Adrenal gland (tissue), 12 donors: ENCODE measurements around the gene PCID2. TPM values are rescaled to one million over a fixed set of nuclear protein-coding genes. Genes with fewer than 3 reads are reported as not detected.

ENCODE experiments used
- DNase-seq, 7 donors: peaks; one replicate each; pipeline ENCODE4 v3.0.0-alpha.2; 2019 to 2020
- H3K27ac ChIP-seq, 5 donors: fragments of 200-600 bp; sonication (generic) in 4 of 5; 1 replicate in 3 of 5; 2 replicates in 2 of 5; pipeline versions ENCODE4 v1.5.1 to v1.8.0; 2016 to 2020; ENCODE audit warnings: mild to moderate bottlenecking in 1 of 5
- H3K27me3 ChIP-seq: fragments of 200-600 bp; 2 replicates; pipeline ENCODE4 v1.8.0; 2021
- H3K36me3 ChIP-seq, 2 donors: fragments of 200-600 bp; replicated peaks in 1 of 2; 1 replicate in 1 of 2; 2 replicates in 1 of 2; pipeline versions ENCODE4 v1.5.1 to v1.8.0; 2018 to 2022
- H3K4me1 ChIP-seq, 2 donors: fragments of 200-600 bp; replicated peaks in 1 of 2; 1 replicate in 1 of 2; 2 replicates in 1 of 2; pipeline versions ENCODE4 v1.5.1 to v1.8.0; 2018 to 2021
- H3K4me3 ChIP-seq, 4 donors: fragments of 200-600 bp; sonication (generic) in 3 of 4; one replicate each; pipeline ENCODE4 v1.5.1; 2016 to 2018
- H3K9me3 ChIP-seq, 3 donors: fragments of 200-600 bp; sonication (generic) in 1 of 3; replicated peaks in 1 of 3; 1 replicate in 2 of 3; 2 replicates in 1 of 3; pipeline versions ENCODE4 v1.5.1 to v1.8.0; 2016 to 2021
- CTCF ChIP-seq, 6 experiments: fragments of 450-650 bp in 4 of 6; fragments of 200-600 bp in 2 of 6; sonication (generic) in 1 of 6; IDR thresholded peaks; 1 replicate in 5 of 6; 2 replicates in 1 of 6; pipeline versions ENCODE4 v1.5.1 to v1.8.0; 2016 to 2021; ENCODE audit warnings: antibody characterized with exemption in 6 of 6, mild to moderate bottlenecking in 2 of 6, moderate library complexity in 1 of 6
- POLR2A ChIP-seq, 2 donors: fragments of 450-650 bp; IDR thresholded peaks; one replicate each; pipeline ENCODE4 v1.6.1; 2017; ENCODE audit warnings: antibody characterized with exemption in 2 of 2, mild to moderate bottlenecking in 2 of 2, moderate library complexity in 1 of 2
- WGBS, 4 donors: extraction: QIAGEN DNeasy Blood & Tissue Kit in 2 of 4; methylation state at CpG; one replicate each; pipeline versions ENCODE4 v1.1.5 to v1.1.7; 2013 to 2017; 5-methylcytosine and 5-hydroxymethylcytosine counted together
- intact Hi-C, 2 donors: fragments of 100-400 bp; cut with DNase I; formaldehyde crosslinking; loops; one replicate each; pipeline versions ENCODE4 v1.14.1 to v1.15.0; 2022 to 2023
- polyA plus RNA-seq, 3 donors: library from polyadenylated mRNA; stranded (reverse); fragments of 200-250 nt in 2 of 3; fragments of 350-450 nt in 1 of 3; fragmentation: Illumina TruSeq in 1 of 3; extraction: RNeasy Lipid Tissue Mini Kit (QIAGEN cat#74804) in 1 of 3; gene quantifications; one replicate each; pipeline ENCODE4 v1.2.3, GENCODE V29; 2013 to 2014
- total RNA-seq, 9 donors: library from RNA; depleted of rRNA in 4 of 9; stranded (reverse); fragments of >200 nt in 4 of 9; fragments of 120-200 nt in 1 of 9; fragmentation: NEBNext Ultra II Directional in 1 of 9; extraction: Animal tissue kit (Norgen Biotek cat#: 25700) in 1 of 9; gene quantifications; one replicate each; pipeline versions ENCODE4 v1.1.0 to v1.2.4, GENCODE V29; 2013 to 2023
- donor health status: healthy with polysubstance abuse.
- donor health status: Bipolar disorder and iron deficiency.
- donor health status: DM: yes; HTN: yes; CAD: no.
- donor health status: DM: no; HTN: no; CAD: no.
- donor health status: DM: no; HTN: no; CAD: no.
- donor health status: DM: yes; HTN: yes; CAD: no.

The PCID2 gene
- total and polyA plus RNA-seq, 12 donors, result 26.4 to 87.2 (median 45.3) TPM

GRCh38 chr13:113231306-113232207 lies 23.1 kb upstream of the PCID2 start:
- H3K27me3 ChIP-seq, result no peaks in the 10 kb centered on the region
- no peaks in the 10 kb centered on the region for H3K4me1 ChIP-seq
- H3K4me3 ChIP-seq, result no peak overlapping the region
- H3K27ac ChIP-seq, result no peak overlapping the region
- intact Hi-C loops, result no loop called here
- TF ChIP-seq CTCF (IDR thresholded peaks at IDR 0.05) (no peak), POLR2A (IDR thresholded peaks at IDR 0.05) (no peak)
- peak in 1 of 7 donors; percentile 41 for DNase-seq
- 82 to 86% (median 84%) methylated on average over 13 to 14 of the region's 14 CpGs for WGBS, 4 donors
- no peaks in the 10 kb centered on the region for H3K9me3 ChIP-seq
- peaks cover 0 to 43% of the 10 kb centered on the region in 2 donors for H3K36me3 ChIP-seq

- H3K4me1 ChIP-seq, result no peaks in the 10 kb centered on the region
- no peaks in the 10 kb centered on the region for H3K27me3 ChIP-seq
- no peaks in the 10 kb centered on the region for H3K9me3 ChIP-seq
- no peak for TF ChIP-seq CTCF (IDR thresholded peaks at IDR 0.05)
- TF ChIP-seq POLR2A (IDR thresholded peaks at IDR 0.05), result no peak
- no peak overlapping the region for H3K4me3 ChIP-seq
- H3K36me3 ChIP-seq, result peaks cover 0 to 52% of the 10 kb centered on the region in 2 donors
- 94 to 95% (median 94%) methylated on average over 13 to 20 of the region's 20 CpGs for WGBS, 4 donors
- no peak for DNase-seq
- H3K27ac ChIP-seq, result no peak overlapping the region
- intact Hi-C loops, result no loop called here
Measured at GRCh38 chr13:113229791-113230190, 21.3 kb upstream of the PCID2 start.

- Histone ChIP-seq H3K27ac (no peak overlapping the region), H3K9me3 (no peaks in the 10 kb centered on the region), H3K4me3 (no peak overlapping the region), H3K36me3 (peaks cover 0 to 58% of the 10 kb centered on the region in 2 donors), H3K27me3 (no peaks in the 10 kb centered on the region), H3K4me1 (no peaks in the 10 kb centered on the region)
- TF ChIP-seq CTCF (IDR thresholded peaks at IDR 0.05), result no peak
- no peak for TF ChIP-seq POLR2A (IDR thresholded peaks at IDR 0.05)
- 86 to 96% (median 90%) methylated on average over 5 of the region's 5 CpGs for WGBS, 4 donors
- no peak for DNase-seq
- intact Hi-C loops, result no loop called here
Measured at GRCh38 chr13:113229161-113229560, 20.7 kb upstream of the PCID2 start.

- Histone ChIP-seq H3K27me3 (no peaks in the 10 kb centered on the region), H3K4me3 (no peak overlapping the region), H3K36me3 (peaks cover 0 to 68% of the 10 kb centered on the region in 2 donors), H3K27ac (no peak overlapping the region), H3K9me3 (no peaks in the 10 kb centered on the region), H3K4me1 (no peaks in the 10 kb centered on the region)
- TF ChIP-seq POLR2A (IDR thresholded peaks at IDR 0.05) (no peak), CTCF (IDR thresholded peaks at IDR 0.05) (no peak)
- intact Hi-C loops, result no loop called here
- DNase-seq, result no peak
- WGBS, 4 donors, result 86 to 93% (median 89%) methylated on average over 7 of the region's 7 CpGs
Measured at GRCh38 chr13:113226873-113227450, 18.5 kb upstream of the PCID2 start.
